DMS 273 (cell line): Measurements from ENCODE around the gene COL23A1.
"Not testable (repeated sequence)": the region's sequence is repeated elsewhere in the genome, so short reads cannot be mapped to it uniquely, and the experiment has no call there.

Experiments
- DNase-seq: peaks from one replicate; lab custom pipeline; 2025; ENCODE audit not compliant: unreplicated experiment; lab: John Stamatoyannopoulos, UW

Gene COL23A1

GRCh38 chr5:178589180-178590140, 733 bp downstream of the COL23A1 start:
- peak; percentile 67 for DNase-seq

- no peak for DNase-seq
Measured at GRCh38 chr5:178588769-178589168, 1.4 kb downstream of the COL23A1 start.

- DNase-seq = no peak
Measured at GRCh38 chr5:178587763-178588611, 2.2 kb downstream of the COL23A1 start.

GRCh38 chr5:178586396-178586795, 3.8 kb downstream of the COL23A1 start:
- DNase-seq = no peak

- not testable (repeated sequence) for DNase-seq
Measured at GRCh38 chr5:178585421-178585820, 4.8 kb downstream of the COL23A1 start.

- no peak for DNase-seq
Measured at GRCh38 chr5:178583279-178583678, 6.9 kb downstream of the COL23A1 start.

- no peak for DNase-seq
Measured at GRCh38 chr5:178582291-178582690, 7.9 kb downstream of the COL23A1 start.

GRCh38 chr5:178581621-178582020, 8.6 kb downstream of the COL23A1 start:
- DNase-seq = no peak

GRCh38 chr5:178580271-178580955, 9.8 kb downstream of the COL23A1 start:
- no peak for DNase-seq

GRCh38 chr5:178577944-178578343, 12.2 kb downstream of the COL23A1 start:
- no peak for DNase-seq

GRCh38 chr5:178577376-178577839, 12.8 kb downstream of the COL23A1 start:
- DNase-seq = no peak

GRCh38 chr5:178576591-178577351, 13.4 kb downstream of the COL23A1 start:
- DNase-seq = no peak

GRCh38 chr5:178573216-178573615, 17.0 kb downstream of the COL23A1 start:
- DNase-seq = no peak

- no peak for DNase-seq
Measured at GRCh38 chr5:178572617-178573016, 17.6 kb downstream of the COL23A1 start.

- DNase-seq = no peak
Measured at GRCh38 chr5:178569485-178569884, 20.7 kb downstream of the COL23A1 start.

GRCh38 chr5:178564811-178565550, 25.2 kb downstream of the COL23A1 start:
- DNase-seq = no peak

- DNase-seq = no peak
Measured at GRCh38 chr5:178564397-178564796, 25.8 kb downstream of the COL23A1 start.

GRCh38 chr5:178563621-178564020, 26.6 kb downstream of the COL23A1 start:
- DNase-seq = no peak

GRCh38 chr5:178561746-178562264, 28.4 kb downstream of the COL23A1 start:
- DNase-seq = no peak
